HEK293 (cell line): ENCODE results near the gene ZC3H18.

Source experiments
- CTCF ChIA-PET: fragments of 350-600 bp; formaldehyde crosslinking; extraction: SDS; loops from one replicate; lab custom pipeline; 2021; ENCODE audit warnings: antibody characterized with exemption; lab: Yijun Ruan, JAX
- POLR2A ChIA-PET: fragments of 300-600 bp; formaldehyde crosslinking; extraction: SDS; loops from one replicate; lab custom pipeline; 2020; ENCODE audit warnings: antibody characterized with exemption, inconsistent platforms; lab: Yijun Ruan, JAX
- H3K27ac ChIP-seq: fragments of 200-500 bp; sonication (Bioruptor generic); 2 replicates; pipeline ENCODE4 v1.5.1; 2014; ENCODE audit warnings: low read depth, low read length, control low read depth, inconsistent platforms; ENCODE audit errors: extremely low read depth
- H3K36me3 ChIP-seq, 2 experiments: fragments of 200-500 bp in 1 of 2; sonication (Bioruptor generic) in 1 of 2; 1 replicate in 1 of 2; 2 replicates in 1 of 2; pipeline ENCODE4 v1.5.1; 2014 to 2017; ENCODE audit warnings: inconsistent platforms in 2 of 2, low read length in 2 of 2; ENCODE audit not compliant: control insufficient read depth in 2 of 2, insufficient read depth in 1 of 2
- H3K4me1 ChIP-seq: fragments of 200-500 bp; sonication (Bioruptor generic); 2 replicates; pipeline ENCODE4 v1.5.1; 2014; ENCODE audit warnings: mild to moderate bottlenecking, low read length, inconsistent platforms; ENCODE audit not compliant: control insufficient read depth, insufficient read depth
- H3K4me3 ChIP-seq: 2 replicates; pipeline ENCODE4 v1.5.1; 2011; ENCODE audit warnings: low read depth, mild to moderate bottlenecking, control low read depth, low read length, moderate library complexity
- H3K9me3 ChIP-seq: fragments of 200-500 bp; sonication (Bioruptor generic); 2 replicates; pipeline ENCODE4 v1.5.1; 2014; ENCODE audit warnings: low read depth, low read length, inconsistent platforms; ENCODE audit not compliant: control insufficient read depth, insufficient read depth
- GLIS2 ChIP-seq: fragments of 450-650 bp; formaldehyde crosslinking; IDR thresholded peaks from 2 replicates; pipeline ENCODE4 v1.5.1; 2016; ENCODE audit warnings: missing biosample characterization, missing genetic modification characterization
- HOXD13 ChIP-seq: sonication (generic); formaldehyde crosslinking; IDR thresholded peaks from 2 replicates; pipeline ENCODE4 v1.8.0; 2022; ENCODE audit warnings: missing genetic modification reagents, borderline replicate concordance
- KLF16 ChIP-seq: fragments of 450-650 bp; formaldehyde crosslinking; IDR thresholded peaks from 2 replicates; pipeline ENCODE4 v1.5.1; 2017; ENCODE audit warnings: missing biosample characterization, missing genetic modification characterization
- SETDB1 ChIP-seq: IDR thresholded peaks from one replicate; pipeline ENCODE4 v1.6.1; 2017; ENCODE audit warnings: mild to moderate bottlenecking, low read length, moderate library complexity, mixed read lengths; ENCODE audit not compliant: insufficient read length
- ZBTB21 ChIP-seq: fragments of 450-650 bp; formaldehyde crosslinking; IDR thresholded peaks from 2 replicates; pipeline ENCODE4 v1.5.1; 2017; ENCODE audit warnings: missing biosample characterization, missing genetic modification characterization
- ZEB2 ChIP-seq: fragments of 450-650 bp; formaldehyde crosslinking; IDR thresholded peaks from 2 replicates; pipeline ENCODE4 v1.5.1; 2016; ENCODE audit warnings: missing biosample characterization, missing genetic modification characterization
- ZFHX2 ChIP-seq: fragments of 450-650 bp; formaldehyde crosslinking; conservative IDR thresholded peaks from 2 replicates; pipeline ENCODE4 v1.5.1; 2016; ENCODE audit warnings: missing biosample characterization, missing genetic modification characterization
- ZNF175 ChIP-seq: fragments of 450-650 bp; formaldehyde crosslinking; IDR thresholded peaks from 2 replicates; pipeline ENCODE4 v1.5.1; 2016; ENCODE audit warnings: missing biosample characterization, missing genetic modification characterization
- ZNF184 ChIP-seq: fragments of 450-650 bp; IDR thresholded peaks from 2 replicates; pipeline ENCODE4 v1.5.1; 2018; ENCODE audit warnings: missing biosample characterization, mild to moderate bottlenecking, missing genetic modification characterization
- ZNF394 ChIP-seq: fragments of 450-650 bp; formaldehyde crosslinking; IDR thresholded peaks from 2 replicates; pipeline ENCODE4 v1.5.1; 2016; ENCODE audit warnings: missing biosample characterization, missing genetic modification characterization, mild to moderate bottlenecking, moderate library complexity, borderline replicate concordance
- ZNF548 ChIP-seq: fragments of 450-650 bp; formaldehyde crosslinking; IDR thresholded peaks from 2 replicates; pipeline ENCODE4 v1.5.1; 2016; ENCODE audit warnings: missing biosample characterization, missing genetic modification characterization
- ZNF560 ChIP-seq: fragments of 450-650 bp; formaldehyde crosslinking; IDR thresholded peaks from 2 replicates; pipeline ENCODE4 v1.5.1; 2017; ENCODE audit warnings: missing biosample characterization, missing genetic modification characterization, borderline replicate concordance
- ZNF785 ChIP-seq: fragments of 450-650 bp; formaldehyde crosslinking; IDR thresholded peaks from 2 replicates; pipeline ENCODE4 v1.5.1; 2016; ENCODE audit warnings: missing biosample characterization, missing genetic modification characterization
- TF ChIP-seq, protein P1 (sequence below): fragments of 450-650 bp; IDR thresholded peaks from 2 replicates; pipeline ENCODE4 v1.5.1; 2018; ENCODE audit warnings: missing biosample characterization, missing genetic modification characterization
- TF ChIP-seq, protein P2 (sequence below): fragments of 450-650 bp; formaldehyde crosslinking; IDR thresholded peaks from 2 replicates; pipeline ENCODE4 v1.5.1; 2016; ENCODE audit warnings: missing biosample characterization, missing genetic modification characterization
- TF ChIP-seq, protein P3 (sequence below): sonication (generic); formaldehyde crosslinking; IDR thresholded peaks from 2 replicates; pipeline ENCODE4 v1.8.1; 2022; ENCODE audit warnings: mild to moderate bottlenecking, moderate library complexity, missing genetic modification reagents
- TF ChIP-seq, protein P4 (sequence below): fragments of 450-650 bp; formaldehyde crosslinking; conservative IDR thresholded peaks from 2 replicates; pipeline ENCODE4 v1.5.1; 2016; ENCODE audit warnings: low read depth, missing biosample characterization, missing genetic modification characterization
- TF ChIP-seq, protein P5 (sequence below): fragments of 450-650 bp; formaldehyde crosslinking; IDR thresholded peaks from 2 replicates; pipeline ENCODE4 v1.5.1; 2016; ENCODE audit warnings: missing biosample characterization, missing genetic modification characterization, borderline replicate concordance

ZC3H18 gene

DNA sequence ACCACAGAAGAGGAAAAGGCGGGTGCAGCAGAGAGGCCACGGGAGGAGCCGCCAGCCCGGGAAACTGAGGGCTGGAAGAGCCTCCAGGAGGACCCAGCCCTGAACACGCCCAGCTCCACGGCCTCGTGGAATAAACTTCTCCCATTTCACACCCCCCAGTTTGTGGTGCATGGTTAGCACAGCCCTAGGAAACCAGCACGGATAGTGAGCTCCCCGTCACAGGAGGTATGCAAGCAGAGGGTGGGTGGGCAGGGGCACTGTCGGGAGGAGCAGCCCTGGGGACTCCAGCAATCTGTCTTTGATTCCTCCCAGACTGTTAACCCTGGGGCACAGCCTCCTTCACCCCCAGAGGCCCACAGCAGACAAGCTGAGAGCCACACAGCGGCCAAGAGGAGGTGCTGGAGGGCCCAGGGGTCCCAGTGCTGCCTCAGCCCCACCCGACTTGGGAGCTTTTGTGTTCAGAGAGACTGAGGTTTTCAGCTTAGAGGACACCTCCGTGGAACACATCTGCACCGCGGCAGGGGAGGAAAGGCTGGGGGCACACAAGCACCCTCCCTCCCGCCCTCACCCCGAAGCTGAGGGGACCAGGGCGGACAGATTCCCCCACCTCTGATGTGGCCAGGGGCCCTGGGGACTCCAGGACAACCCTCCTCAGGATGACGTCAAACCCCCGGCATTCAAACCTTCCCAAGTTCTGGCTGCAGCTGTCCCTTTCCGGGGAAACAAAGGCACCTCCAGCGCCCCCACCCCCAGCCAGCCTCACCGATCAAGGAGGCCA lies 66.5 kb downstream of the ZC3H18 start:
- CTCF ChIA-PET, result interaction anchor here (0.7 to 1.1 kb wide), 2 partner anchors 13 to 29 kb away, joined by 3 to 4 read pairs; no protein-coding TSS in a partner anchor
- POLR2A ChIA-PET, result interaction anchor here (0.6 to 1.9 kb wide), 3 partner anchors 11 to 143 kb away, joined by 3 to 4 read pairs (median 3); no protein-coding TSS in a partner anchor
- Histone ChIP-seq H3K4me1 (no peaks in the 10 kb centered on the region), H3K9me3 (no peaks in the 10 kb centered on the region), H3K27ac (no peak overlapping the region), H3K36me3 (peaks cover 0 to 17% of the 10 kb centered on the region in 2 experiments; a peak in 1 of 3 replicates), H3K4me3 (no peak overlapping the region)
- TF ChIP-seq HOXD13 (CRISPR knock-in tag) (no peak), ZNF394 (tag by site-specific recombination) (no peak), ZNF184 (tag by site-specific recombination) (no peak), ZNF548 (tag by site-specific recombination) (no peak), ZNF785 (no peak), ZNF175 (tag by site-specific recombination) (no peak), ZNF560 (tag by site-specific recombination) (no peak), SETDB1 (no peak)
- TF ChIP-seq, protein P1, sequence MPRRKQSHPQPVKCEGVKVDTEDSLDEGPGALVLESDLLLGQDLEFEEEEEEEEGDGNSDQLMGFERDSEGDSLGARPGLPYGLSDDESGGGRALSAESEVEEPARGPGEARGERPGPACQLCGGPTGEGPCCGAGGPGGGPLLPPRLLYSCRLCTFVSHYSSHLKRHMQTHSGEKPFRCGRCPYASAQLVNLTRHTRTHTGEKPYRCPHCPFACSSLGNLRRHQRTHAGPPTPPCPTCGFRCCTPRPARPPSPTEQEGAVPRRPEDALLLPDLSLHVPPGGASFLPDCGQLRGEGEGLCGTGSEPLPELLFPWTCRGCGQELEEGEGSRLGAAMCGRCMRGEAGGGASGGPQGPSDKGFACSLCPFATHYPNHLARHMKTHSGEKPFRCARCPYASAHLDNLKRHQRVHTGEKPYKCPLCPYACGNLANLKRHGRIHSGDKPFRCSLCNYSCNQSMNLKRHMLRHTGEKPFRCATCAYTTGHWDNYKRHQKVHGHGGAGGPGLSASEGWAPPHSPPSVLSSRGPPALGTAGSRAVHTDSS (tag by site-specific recombination), result no peak
- TF ChIP-seq, all 188 proteins: peak for 0

DNA sequence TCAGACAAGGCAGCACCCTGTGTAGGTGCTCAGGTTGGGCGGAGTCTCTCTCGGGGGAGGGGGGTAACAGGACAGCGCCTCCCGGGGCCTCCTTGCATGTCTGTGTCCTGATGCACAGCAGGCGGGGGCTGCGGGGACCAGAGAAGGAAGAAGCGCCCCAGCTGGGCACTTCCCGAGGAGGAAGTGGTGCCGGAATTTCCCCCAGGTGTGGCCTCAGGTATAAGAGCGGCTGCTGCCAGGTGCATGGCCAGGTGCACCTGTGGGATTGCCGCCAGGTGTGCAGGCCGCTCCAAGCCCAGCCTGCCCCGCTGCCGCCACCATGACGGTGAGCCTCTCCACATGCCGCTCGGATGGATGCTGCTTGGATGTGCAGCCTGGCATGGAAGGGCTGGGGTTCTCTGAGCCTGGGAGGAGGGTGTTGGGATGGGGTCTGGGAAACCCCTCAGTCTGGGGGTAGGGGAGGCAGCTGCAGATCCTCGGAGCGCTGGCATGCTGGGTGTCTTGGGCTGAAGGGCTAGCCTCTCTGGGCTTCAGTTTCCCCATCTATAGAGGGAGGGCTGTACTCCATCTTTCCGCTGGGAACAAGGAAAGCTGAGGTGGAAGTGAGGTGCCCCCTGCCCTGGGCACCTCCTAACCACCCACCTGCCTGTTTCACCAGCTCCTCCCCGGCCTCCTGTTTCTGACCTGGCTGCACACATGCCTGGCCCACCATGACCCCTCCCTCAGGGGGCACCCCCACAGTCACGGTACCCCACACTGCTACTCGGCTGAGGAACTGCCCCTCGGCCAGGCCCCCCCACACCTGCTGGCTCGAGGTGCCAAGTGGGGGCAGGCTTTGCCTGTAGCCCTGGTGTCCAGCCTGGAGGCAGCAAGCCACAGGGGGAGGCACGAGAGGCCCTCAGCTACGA lies 68.4 kb downstream of the ZC3H18 start, which contains the start of gene IL17C:
IL17C (plus strand) TSS at position 250 of the 908 bp plus-strand sequence; CDS start at position 320, 70 bp downstream.
- POLR2A ChIA-PET, result interaction anchor here (1.5 to 1.9 kb wide), 2 partner anchors 9 to 11 kb away, joined by 4 to 5 read pairs; no protein-coding TSS in a partner anchor
- TF ChIP-seq KLF16 (tag by site-specific recombination) (no peak), GLIS2 (tag by site-specific recombination) (peak; percentile 48), ZEB2 (tag by site-specific recombination) (peak; percentile 68), ZFHX2 (no peak), ZBTB21 (tag by site-specific recombination) (no peak)
- TF ChIP-seq, protein P2, sequence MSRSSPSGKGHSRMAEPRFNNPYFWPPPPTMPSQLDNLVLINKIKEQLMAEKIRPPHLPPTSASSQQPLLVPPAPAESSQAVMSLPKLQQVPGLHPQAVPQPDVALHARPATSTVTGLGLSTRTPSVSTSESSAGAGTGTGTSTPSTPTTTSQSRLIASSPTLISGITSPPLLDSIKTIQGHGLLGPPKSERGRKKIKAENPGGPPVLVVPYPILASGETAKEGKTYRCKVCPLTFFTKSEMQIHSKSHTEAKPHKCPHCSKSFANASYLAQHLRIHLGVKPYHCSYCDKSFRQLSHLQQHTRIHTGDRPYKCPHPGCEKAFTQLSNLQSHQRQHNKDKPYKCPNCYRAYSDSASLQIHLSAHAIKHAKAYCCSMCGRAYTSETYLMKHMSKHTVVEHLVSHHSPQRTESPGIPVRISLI (tag by site-specific recombination), result no peak
- TF ChIP-seq, protein P3, sequence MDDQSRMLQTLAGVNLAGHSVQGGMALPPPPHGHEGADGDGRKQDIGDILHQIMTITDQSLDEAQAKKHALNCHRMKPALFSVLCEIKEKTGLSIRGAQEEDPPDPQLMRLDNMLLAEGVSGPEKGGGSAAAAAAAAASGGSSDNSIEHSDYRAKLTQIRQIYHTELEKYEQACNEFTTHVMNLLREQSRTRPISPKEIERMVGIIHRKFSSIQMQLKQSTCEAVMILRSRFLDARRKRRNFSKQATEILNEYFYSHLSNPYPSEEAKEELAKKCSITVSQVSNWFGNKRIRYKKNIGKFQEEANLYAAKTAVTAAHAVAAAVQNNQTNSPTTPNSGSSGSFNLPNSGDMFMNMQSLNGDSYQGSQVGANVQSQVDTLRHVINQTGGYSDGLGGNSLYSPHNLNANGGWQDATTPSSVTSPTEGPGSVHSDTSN, result no peak
- TF ChIP-seq, protein P4, sequence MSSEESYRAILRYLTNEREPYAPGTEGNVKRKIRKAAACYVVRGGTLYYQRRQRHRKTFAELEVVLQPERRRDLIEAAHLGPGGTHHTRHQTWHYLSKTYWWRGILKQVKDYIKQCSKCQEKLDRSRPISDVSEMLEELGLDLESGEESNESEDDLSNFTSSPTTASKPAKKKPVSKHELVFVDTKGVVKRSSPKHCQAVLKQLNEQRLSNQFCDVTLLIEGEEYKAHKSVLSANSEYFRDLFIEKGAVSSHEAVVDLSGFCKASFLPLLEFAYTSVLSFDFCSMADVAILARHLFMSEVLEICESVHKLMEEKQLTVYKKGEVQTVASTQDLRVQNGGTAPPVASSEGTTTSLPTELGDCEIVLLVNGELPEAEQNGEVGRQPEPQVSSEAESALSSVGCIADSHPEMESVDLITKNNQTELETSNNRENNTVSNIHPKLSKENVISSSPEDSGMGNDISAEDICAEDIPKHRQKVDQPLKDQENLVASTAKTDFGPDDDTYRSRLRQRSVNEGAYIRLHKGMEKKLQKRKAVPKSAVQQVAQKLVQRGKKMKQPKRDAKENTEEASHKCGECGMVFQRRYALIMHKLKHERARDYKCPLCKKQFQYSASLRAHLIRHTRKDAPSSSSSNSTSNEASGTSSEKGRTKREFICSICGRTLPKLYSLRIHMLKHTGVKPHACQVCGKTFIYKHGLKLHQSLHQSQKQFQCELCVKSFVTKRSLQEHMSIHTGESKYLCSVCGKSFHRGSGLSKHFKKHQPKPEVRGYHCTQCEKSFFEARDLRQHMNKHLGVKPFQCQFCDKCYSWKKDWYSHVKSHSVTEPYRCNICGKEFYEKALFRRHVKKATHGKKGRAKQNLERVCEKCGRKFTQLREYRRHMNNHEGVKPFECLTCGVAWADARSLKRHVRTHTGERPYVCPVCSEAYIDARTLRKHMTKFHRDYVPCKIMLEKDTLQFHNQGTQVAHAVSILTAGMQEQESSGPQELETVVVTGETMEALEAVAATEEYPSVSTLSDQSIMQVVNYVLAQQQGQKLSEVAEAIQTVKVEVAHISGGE (tag by site-specific recombination), result no peak
- TF ChIP-seq, protein P5, sequence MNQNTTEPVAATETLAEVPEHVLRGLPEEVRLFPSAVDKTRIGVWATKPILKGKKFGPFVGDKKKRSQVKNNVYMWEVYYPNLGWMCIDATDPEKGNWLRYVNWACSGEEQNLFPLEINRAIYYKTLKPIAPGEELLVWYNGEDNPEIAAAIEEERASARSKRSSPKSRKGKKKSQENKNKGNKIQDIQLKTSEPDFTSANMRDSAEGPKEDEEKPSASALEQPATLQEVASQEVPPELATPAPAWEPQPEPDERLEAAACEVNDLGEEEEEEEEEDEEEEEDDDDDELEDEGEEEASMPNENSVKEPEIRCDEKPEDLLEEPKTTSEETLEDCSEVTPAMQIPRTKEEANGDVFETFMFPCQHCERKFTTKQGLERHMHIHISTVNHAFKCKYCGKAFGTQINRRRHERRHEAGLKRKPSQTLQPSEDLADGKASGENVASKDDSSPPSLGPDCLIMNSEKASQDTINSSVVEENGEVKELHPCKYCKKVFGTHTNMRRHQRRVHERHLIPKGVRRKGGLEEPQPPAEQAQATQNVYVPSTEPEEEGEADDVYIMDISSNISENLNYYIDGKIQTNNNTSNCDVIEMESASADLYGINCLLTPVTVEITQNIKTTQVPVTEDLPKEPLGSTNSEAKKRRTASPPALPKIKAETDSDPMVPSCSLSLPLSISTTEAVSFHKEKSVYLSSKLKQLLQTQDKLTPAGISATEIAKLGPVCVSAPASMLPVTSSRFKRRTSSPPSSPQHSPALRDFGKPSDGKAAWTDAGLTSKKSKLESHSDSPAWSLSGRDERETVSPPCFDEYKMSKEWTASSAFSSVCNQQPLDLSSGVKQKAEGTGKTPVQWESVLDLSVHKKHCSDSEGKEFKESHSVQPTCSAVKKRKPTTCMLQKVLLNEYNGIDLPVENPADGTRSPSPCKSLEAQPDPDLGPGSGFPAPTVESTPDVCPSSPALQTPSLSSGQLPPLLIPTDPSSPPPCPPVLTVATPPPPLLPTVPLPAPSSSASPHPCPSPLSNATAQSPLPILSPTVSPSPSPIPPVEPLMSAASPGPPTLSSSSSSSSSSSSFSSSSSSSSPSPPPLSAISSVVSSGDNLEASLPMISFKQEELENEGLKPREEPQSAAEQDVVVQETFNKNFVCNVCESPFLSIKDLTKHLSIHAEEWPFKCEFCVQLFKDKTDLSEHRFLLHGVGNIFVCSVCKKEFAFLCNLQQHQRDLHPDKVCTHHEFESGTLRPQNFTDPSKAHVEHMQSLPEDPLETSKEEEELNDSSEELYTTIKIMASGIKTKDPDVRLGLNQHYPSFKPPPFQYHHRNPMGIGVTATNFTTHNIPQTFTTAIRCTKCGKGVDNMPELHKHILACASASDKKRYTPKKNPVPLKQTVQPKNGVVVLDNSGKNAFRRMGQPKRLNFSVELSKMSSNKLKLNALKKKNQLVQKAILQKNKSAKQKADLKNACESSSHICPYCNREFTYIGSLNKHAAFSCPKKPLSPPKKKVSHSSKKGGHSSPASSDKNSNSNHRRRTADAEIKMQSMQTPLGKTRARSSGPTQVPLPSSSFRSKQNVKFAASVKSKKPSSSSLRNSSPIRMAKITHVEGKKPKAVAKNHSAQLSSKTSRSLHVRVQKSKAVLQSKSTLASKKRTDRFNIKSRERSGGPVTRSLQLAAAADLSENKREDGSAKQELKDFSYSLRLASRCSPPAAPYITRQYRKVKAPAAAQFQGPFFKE (tag by site-specific recombination), result no peak

More for the DNA sequence above, 68.4 kb downstream of the ZC3H18 start, which contains the start of gene IL17C:
- H3K9me3 ChIP-seq, result no peaks in the 10 kb centered on the region
- CTCF ChIA-PET, result no interaction called here
- H3K4me1 ChIP-seq, result no peaks in the 10 kb centered on the region
- H3K36me3 ChIP-seq, result peaks cover 0 to 7% of the 10 kb centered on the region in 2 experiments; a peak in 1 of 3 replicates
- H3K4me3 ChIP-seq, result no peak within 1 kb of the TSS
- no peak within 1 kb of the TSS for H3K27ac ChIP-seq
